Ishikawa (cell line): ENCODE data around the gene TMEM100.

Experiments
- CEBPB ChIP-seq: IDR thresholded peaks from 2 replicates; pipeline ENCODE4 v1.6.1; 2012
- CREB1 ChIP-seq: IDR thresholded peaks from 2 replicates; pipeline ENCODE4 v1.6.1; 2012; ENCODE audit warnings: low read depth
- EGR1 ChIP-seq: IDR thresholded peaks from 2 replicates; pipeline ENCODE4 v1.6.1; 2012
- FOXM1 ChIP-seq: IDR thresholded peaks from 2 replicates; pipeline ENCODE4 v1.6.1; 2012; ENCODE audit warnings: low read depth, borderline replicate concordance
- MAX ChIP-seq: IDR thresholded peaks from 2 replicates; pipeline ENCODE4 v1.6.1; 2012
- NFIC ChIP-seq: IDR thresholded peaks from 2 replicates; pipeline ENCODE4 v1.6.1; 2012
- RAD21 ChIP-seq: IDR thresholded peaks from 2 replicates; pipeline ENCODE4 v1.6.1; 2012; ENCODE audit warnings: low read depth
- REST ChIP-seq: IDR thresholded peaks from 2 replicates; pipeline ENCODE4 v1.6.1; 2012; ENCODE audit warnings: low read depth, mild to moderate bottlenecking
- TAF1 ChIP-seq: IDR thresholded peaks from 2 replicates; pipeline ENCODE4 v1.6.1; 2012; ENCODE audit warnings: low read depth, mild to moderate bottlenecking
- TCF12 ChIP-seq: IDR thresholded peaks from 2 replicates; pipeline ENCODE4 v1.6.1; 2012; ENCODE audit warnings: low read depth
- TEAD4 ChIP-seq: IDR thresholded peaks from 2 replicates; pipeline ENCODE4 v1.6.1; 2012
- YY1 ChIP-seq: IDR thresholded peaks from 2 replicates; pipeline ENCODE4 v1.6.1; 2012; ENCODE audit warnings: low read depth
- ZBTB7A ChIP-seq: IDR thresholded peaks from 2 replicates; pipeline ENCODE4 v1.6.1; 2012; ENCODE audit warnings: low read depth

TMEM100 gene

GRCh38 chr17:55681342-55681700 is 41.3 kb downstream of the TMEM100 start:
- no peak for TF ChIP-seq YY1

GRCh38 chr17:55680686-55681341 is 41.9 kb downstream of the TMEM100 start:
- no peak for TF ChIP-seq EGR1

- no peak for TF ChIP-seq CREB1
Observed at GRCh38 chr17:55677446-55677845, 45.2 kb downstream of the TMEM100 start.

- TF ChIP-seq TEAD4 (no peak), CEBPB (no peak), YY1 (no peak), NFIC (no peak), TCF12 (no peak), TAF1 (no peak), MAX (no peak), EGR1 (no peak), FOXM1 (no peak), CREB1 (no peak), RAD21 (no peak), ZBTB7A (no peak)
Observed at GRCh38 chr17:55676274-55676673, 46.4 kb downstream of the TMEM100 start.

GRCh38 chr17:55673743-55674506 is 48.7 kb downstream of the TMEM100 start:
- TF ChIP-seq CEBPB (no peak), REST (no peak), MAX (no peak), RAD21 (no peak)

GRCh38 chr17:55672585-55673501 is 49.8 kb downstream of the TMEM100 start:
- TF ChIP-seq CEBPB (0 out of 2 replicates have a peak, but pooled peaks have one; percentile 45), RAD21 (no peak)
